H1 (cell line): ENCODE data around the gene AGBL1. TPM values are rescaled to one million over a fixed set of nuclear protein-coding genes. Genes with fewer than 3 reads are reported as not detected.

Experiments used
- CBX8 ChIP-seq: fragments of 300-800, 300-1000 bp; sonication (generic); IDR thresholded peaks from 2 replicates; pipeline ENCODE4 v1.7.1; 2016; ENCODE audit warnings: low read depth, low read length, borderline replicate concordance
- polyA plus RNA-seq, 7 experiments: library from polyadenylated mRNA; depleted of rRNA in 3 of 7; stranded (reverse) in 5 of 7; unstranded in 2 of 7; fragments of >200 nt in 5 of 7; fragments of 200-250 nt in 2 of 7; gene quantifications; 1 replicate in 5 of 7; 2 replicates in 1 of 7; 4 replicates in 1 of 7; pipeline versions ENCODE4 v1.2.1 to v1.2.3, GENCODE V29; 2011 to 2013; ENCODE audit warnings: missing spikeins in 2 of 7, mixed read lengths in 2 of 7
- total RNA-seq: library from RNA; stranded (reverse); fragmentation: NEBNext Ultra II Directional; extraction: Animal tissue kit (Norgen Biotek cat#: 25700); gene quantifications from 2 replicates; pipeline ENCODE4 v1.2.1, GENCODE V29; 2021
- TF ChIP-seq, protein P1 (sequence below): IDR thresholded peaks from 2 replicates; pipeline ENCODE4 v1.6.1; 2012; ENCODE audit warnings: inconsistent platforms

Gene AGBL1
- total and polyA plus RNA-seq, 2 of the 8 experiments (the other 6 are each of a cell fraction or from before 2014, with no cell fraction given): not detected

DNA sequence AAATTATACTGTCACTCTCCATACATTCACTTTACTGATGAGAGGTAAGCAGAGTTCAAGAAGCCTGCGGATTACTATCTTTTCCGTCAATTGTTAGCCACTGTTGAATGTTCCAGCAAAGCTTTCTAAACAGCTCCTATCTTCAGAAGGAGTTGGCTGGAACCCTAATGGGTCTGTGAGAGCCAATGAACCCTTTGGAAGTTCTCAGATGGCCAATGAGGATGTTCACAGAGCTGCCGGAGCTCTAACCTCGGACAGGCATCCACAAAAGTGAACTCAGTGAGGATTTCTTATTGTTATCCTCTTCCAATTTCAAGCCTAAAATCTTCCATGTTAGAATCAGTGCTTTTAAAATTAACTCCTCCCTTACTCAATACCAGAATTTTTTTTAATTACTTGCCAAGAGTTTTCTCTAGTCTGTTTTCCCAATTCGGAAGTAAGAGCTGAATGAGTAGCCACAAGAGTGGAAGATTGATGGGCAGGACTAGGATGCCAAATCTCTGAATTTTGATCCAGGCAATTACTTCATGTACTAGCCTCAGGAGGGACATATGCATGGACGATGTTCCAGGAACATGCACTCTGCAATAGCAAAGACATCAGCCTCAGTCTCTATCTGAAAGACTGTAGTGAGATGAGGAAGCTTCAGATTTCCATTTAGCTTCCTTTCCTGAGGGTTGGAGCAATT is 78.1 kb downstream of the AGBL1 start (continued):
- TF ChIP-seq, protein P1, sequence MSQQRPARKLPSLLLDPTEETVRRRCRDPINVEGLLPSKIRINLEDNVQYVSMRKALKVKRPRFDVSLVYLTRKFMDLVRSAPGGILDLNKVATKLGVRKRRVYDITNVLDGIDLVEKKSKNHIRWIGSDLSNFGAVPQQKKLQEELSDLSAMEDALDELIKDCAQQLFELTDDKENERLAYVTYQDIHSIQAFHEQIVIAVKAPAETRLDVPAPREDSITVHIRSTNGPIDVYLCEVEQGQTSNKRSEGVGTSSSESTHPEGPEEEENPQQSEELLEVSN: no peak
- TF ChIP-seq CBX8: no peak
